HEK293 (cell line): Measurements from ENCODE around the gene DPY19L1.
"Not testable (repeated sequence)": the region's sequence is repeated elsewhere in the genome, so short reads cannot be mapped to it uniquely, and the experiment has no call there.

Source experiments
- CTCF ChIA-PET: fragments of 350-600 bp; formaldehyde crosslinking; extraction: SDS; loops from one replicate; lab custom pipeline; 2021; ENCODE audit warnings: antibody characterized with exemption; lab: Yijun Ruan, JAX
- POLR2A ChIA-PET: fragments of 300-600 bp; formaldehyde crosslinking; extraction: SDS; loops from one replicate; lab custom pipeline; 2020; ENCODE audit warnings: antibody characterized with exemption, inconsistent platforms; lab: Yijun Ruan, JAX
- H3K27ac ChIP-seq: fragments of 200-500 bp; sonication (Bioruptor generic); 2 replicates; pipeline ENCODE4 v1.5.1; 2014; ENCODE audit warnings: low read depth, low read length, control low read depth, inconsistent platforms; ENCODE audit errors: extremely low read depth
- H3K36me3 ChIP-seq, 2 experiments: fragments of 200-500 bp in 1 of 2; sonication (Bioruptor generic) in 1 of 2; 1 replicate in 1 of 2; 2 replicates in 1 of 2; pipeline ENCODE4 v1.5.1; 2014 to 2017; ENCODE audit warnings: inconsistent platforms in 2 of 2, low read length in 2 of 2; ENCODE audit not compliant: control insufficient read depth in 2 of 2, insufficient read depth in 1 of 2
- H3K4me1 ChIP-seq: fragments of 200-500 bp; sonication (Bioruptor generic); 2 replicates; pipeline ENCODE4 v1.5.1; 2014; ENCODE audit warnings: mild to moderate bottlenecking, low read length, inconsistent platforms; ENCODE audit not compliant: control insufficient read depth, insufficient read depth
- H3K4me3 ChIP-seq: 2 replicates; pipeline ENCODE4 v1.5.1; 2011; ENCODE audit warnings: low read depth, mild to moderate bottlenecking, control low read depth, low read length, moderate library complexity
- H3K9me3 ChIP-seq: fragments of 200-500 bp; sonication (Bioruptor generic); 2 replicates; pipeline ENCODE4 v1.5.1; 2014; ENCODE audit warnings: low read depth, low read length, inconsistent platforms; ENCODE audit not compliant: control insufficient read depth, insufficient read depth
- KLF7 ChIP-seq: fragments of 450-650 bp; formaldehyde crosslinking; IDR thresholded peaks from 2 replicates; pipeline ENCODE4 v1.5.1; 2016; ENCODE audit warnings: missing biosample characterization, missing genetic modification characterization, borderline replicate concordance
- SETDB1 ChIP-seq: IDR thresholded peaks from one replicate; pipeline ENCODE4 v1.6.1; 2017; ENCODE audit warnings: mild to moderate bottlenecking, low read length, moderate library complexity, mixed read lengths; ENCODE audit not compliant: insufficient read length
- ZNF138 ChIP-seq: fragments of 450-650 bp; formaldehyde crosslinking; IDR thresholded peaks from 2 replicates; pipeline ENCODE4 v1.5.1; 2016; ENCODE audit warnings: missing biosample characterization, missing genetic modification characterization, borderline replicate concordance
- ZNF140 ChIP-seq: fragments of 450-650 bp; formaldehyde crosslinking; IDR thresholded peaks from 2 replicates; pipeline ENCODE4 v1.5.1; 2016; ENCODE audit warnings: missing biosample characterization, missing genetic modification characterization
- ZNF169 ChIP-seq: fragments of 450-650 bp; formaldehyde crosslinking; IDR thresholded peaks from 2 replicates; pipeline ENCODE4 v1.5.1; 2016; ENCODE audit warnings: missing biosample characterization, missing genetic modification characterization
- ZNF174 ChIP-seq: fragments of 450-650 bp; formaldehyde crosslinking; IDR thresholded peaks from 2 replicates; pipeline ENCODE4 v1.5.0; 2017; ENCODE audit warnings: missing biosample characterization, mild to moderate bottlenecking, missing genetic modification characterization
- ZNF266 ChIP-seq: fragments of 450-650 bp; formaldehyde crosslinking; IDR thresholded peaks from 2 replicates; pipeline ENCODE4 v1.5.1; 2016; ENCODE audit warnings: missing biosample characterization, missing genetic modification characterization, low read depth
- ZNF768 ChIP-seq: fragments of 450-650 bp; formaldehyde crosslinking; IDR thresholded peaks from 2 replicates; pipeline ENCODE4 v1.5.1; 2018; ENCODE audit warnings: missing biosample characterization, mild to moderate bottlenecking, missing genetic modification characterization
- TF ChIP-seq, protein P1 (sequence below): fragments of 450-650 bp; formaldehyde crosslinking; IDR thresholded peaks from 2 replicates; pipeline ENCODE4 v1.5.1; 2017; ENCODE audit warnings: missing biosample characterization, missing genetic modification characterization
- TF ChIP-seq, protein P2 (sequence below): fragments of 450-650 bp; formaldehyde crosslinking; IDR thresholded peaks from 2 replicates; pipeline ENCODE4 v1.5.1; 2016; ENCODE audit warnings: missing biosample characterization, missing genetic modification characterization

The DPY19L1 gene

DNA sequence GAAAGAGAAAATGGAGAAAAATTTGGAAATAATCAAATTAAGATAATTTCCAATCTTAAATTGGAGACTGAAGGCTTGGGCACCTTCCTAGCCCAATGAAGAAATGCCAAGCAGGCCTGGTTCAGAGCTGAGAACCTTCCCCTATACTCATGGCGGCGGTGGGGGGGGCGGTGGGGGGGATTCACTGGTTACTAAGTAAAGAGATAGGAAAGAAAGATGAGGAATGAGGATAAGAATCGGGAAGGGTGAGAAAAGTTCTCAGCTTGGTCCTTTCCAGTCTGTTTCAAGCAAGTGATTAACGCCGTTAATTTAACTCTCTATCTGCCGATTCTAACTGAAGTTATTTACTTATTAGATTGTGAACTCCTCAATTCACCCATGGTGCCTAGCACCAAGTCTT lies 41.5 kb downstream of the DPY19L1 start:
- Histone ChIP-seq H3K4me3 (no peak overlapping the region), H3K4me1 (no peaks in the 10 kb centered on the region), H3K27ac (no peak overlapping the region), H3K9me3 (no peaks in the 10 kb centered on the region)
- no peak for TF ChIP-seq ZNF266 (tag by site-specific recombination)
- TF ChIP-seq ZNF768 (tag by site-specific recombination), result no peak
- TF ChIP-seq KLF7, result no peak
- TF ChIP-seq, all 188 proteins: peak for 0
- POLR2A ChIA-PET, result no interaction called here
- CTCF ChIA-PET, result interaction anchor here (0.7 to 0.8 kb wide), 2 partner anchors 64 to 321 kb away, joined by 3 read pairs; no protein-coding TSS in a partner anchor
- H3K36me3 ChIP-seq, result no peaks in the 10 kb centered on the region

DNA sequence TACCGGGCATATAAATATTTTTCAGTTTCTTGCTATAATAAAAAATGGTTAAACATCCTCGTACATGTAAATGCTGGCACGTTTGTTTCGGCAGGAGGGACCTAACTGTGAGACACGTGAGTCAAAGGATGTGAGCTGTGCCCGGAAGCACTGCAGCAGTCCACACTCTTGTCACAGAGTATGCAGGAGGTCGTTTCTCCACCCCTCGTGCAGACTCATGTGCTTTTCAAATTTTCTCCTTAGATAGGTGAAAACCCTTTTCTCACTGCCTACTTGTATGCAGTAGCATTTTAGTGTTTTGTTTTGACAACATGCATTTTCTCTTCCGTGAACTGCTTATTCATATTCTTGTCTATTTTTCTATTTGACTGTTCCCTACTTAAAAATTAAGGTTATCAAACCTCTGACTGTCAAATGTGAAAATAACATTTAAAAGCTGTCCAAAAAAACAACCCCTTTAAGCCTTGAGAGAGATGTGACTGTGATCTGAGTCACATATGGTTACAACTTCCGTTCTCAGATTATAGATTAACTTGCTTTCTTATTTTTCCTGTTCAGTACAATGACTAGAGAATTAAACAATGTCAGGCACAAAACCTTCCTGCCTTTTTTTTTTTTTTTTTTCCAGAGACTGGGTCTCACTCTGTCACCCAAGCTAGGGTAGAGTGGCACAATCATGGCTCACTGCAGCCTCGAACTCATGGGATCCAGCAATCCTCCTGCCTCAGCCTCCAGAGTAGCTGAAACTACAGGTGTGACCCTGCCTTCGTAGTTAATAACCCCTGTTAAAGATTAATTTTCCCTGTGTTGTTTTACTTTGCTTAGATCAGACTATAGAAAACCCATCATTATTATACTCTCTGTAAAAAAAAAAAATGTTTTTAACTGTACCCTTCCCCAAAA lies 45.1 kb downstream of the DPY19L1 start:
- CTCF ChIA-PET, result interaction anchor here (1.0 kb wide), 1 partner anchor 24 kb away, joined by 3 read pairs; no protein-coding TSS in a partner anchor
- no peak overlapping the region for H3K27ac ChIP-seq

DNA sequence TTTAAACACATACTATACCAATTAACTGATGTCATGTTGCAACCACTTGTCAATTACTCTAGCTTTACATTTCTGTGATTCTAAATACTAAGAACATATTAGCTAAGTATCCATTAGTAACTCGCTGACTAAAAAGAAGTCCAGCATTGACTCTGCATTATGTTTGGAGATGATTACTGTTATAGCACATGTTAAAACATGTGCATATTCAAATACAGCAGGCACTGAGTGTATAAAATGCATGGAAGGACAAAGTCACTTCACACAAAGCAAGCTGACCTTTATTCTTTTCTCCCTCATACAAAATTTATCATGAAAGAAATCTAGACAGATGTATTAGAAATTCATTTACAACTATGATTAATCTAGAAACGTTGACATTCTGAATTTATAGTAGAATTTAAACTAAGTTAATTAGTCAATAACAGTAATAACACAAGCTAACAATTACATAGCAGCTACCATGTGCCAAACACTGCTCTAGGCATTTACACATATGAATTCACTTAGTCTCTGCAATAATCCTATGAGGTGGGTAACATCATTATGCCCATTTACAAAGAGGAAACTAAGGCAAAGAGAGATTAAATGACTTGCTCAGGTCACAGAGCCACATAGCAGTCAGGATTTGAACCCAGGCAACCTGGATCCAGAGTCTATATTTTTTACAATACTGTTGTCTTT lies 48.7 kb downstream of the DPY19L1 start:
- H3K27ac ChIP-seq, H3K9me3 ChIP-seq, POLR2A ChIA-PET, CTCF ChIA-PET, H3K4me1 ChIP-seq, H3K36me3 ChIP-seq, H3K4me3 ChIP-seq: not testable (repeated sequence)

More for the DNA sequence above, 45.1 kb downstream of the DPY19L1 start:
- Histone ChIP-seq H3K4me1 (no peaks in the 10 kb centered on the region), H3K36me3 (no peaks in the 10 kb centered on the region), H3K9me3 (no peaks in the 10 kb centered on the region), H3K4me3 (no peak overlapping the region)
- TF ChIP-seq, protein P1, sequence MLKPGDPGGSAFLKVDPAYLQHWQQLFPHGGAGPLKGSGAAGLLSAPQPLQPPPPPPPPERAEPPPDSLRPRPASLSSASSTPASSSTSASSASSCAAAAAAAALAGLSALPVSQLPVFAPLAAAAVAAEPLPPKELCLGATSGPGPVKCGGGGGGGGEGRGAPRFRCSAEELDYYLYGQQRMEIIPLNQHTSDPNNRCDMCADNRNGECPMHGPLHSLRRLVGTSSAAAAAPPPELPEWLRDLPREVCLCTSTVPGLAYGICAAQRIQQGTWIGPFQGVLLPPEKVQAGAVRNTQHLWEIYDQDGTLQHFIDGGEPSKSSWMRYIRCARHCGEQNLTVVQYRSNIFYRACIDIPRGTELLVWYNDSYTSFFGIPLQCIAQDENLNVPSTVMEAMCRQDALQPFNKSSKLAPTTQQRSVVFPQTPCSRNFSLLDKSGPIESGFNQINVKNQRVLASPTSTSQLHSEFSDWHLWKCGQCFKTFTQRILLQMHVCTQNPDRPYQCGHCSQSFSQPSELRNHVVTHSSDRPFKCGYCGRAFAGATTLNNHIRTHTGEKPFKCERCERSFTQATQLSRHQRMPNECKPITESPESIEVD (tag by site-specific recombination), result no peak
- no peak for TF ChIP-seq ZNF140
- TF ChIP-seq ZNF174, result no peak
- TF ChIP-seq ZNF138 (tag by site-specific recombination), result no peak
- TF ChIP-seq ZNF169 (tag by site-specific recombination), result no peak
- TF ChIP-seq SETDB1, result no peak
- TF ChIP-seq, protein P2, sequence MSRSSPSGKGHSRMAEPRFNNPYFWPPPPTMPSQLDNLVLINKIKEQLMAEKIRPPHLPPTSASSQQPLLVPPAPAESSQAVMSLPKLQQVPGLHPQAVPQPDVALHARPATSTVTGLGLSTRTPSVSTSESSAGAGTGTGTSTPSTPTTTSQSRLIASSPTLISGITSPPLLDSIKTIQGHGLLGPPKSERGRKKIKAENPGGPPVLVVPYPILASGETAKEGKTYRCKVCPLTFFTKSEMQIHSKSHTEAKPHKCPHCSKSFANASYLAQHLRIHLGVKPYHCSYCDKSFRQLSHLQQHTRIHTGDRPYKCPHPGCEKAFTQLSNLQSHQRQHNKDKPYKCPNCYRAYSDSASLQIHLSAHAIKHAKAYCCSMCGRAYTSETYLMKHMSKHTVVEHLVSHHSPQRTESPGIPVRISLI, result no peak
- POLR2A ChIA-PET, result no interaction called here

DNA sequence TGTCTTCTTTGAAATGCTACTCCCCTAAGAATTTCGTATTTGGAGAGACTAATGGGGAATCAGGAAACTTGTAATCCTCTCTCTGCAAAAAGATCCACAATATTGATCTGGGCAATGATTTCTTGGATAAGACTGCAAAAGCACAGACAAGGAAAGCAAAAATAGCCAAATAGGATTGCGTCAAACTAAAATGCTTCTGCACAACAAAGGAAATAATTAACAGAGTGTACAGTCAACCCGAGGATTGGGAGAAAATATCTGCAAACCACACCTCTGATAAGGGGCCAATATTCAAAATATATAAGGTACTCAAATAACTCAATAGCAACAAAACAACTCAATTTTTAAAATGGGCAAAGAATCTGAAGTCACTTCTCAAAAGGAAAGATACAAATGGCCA lies 52.1 kb downstream of the DPY19L1 start:
- H3K9me3 ChIP-seq, H3K4me3 ChIP-seq, H3K27ac ChIP-seq, H3K4me1 ChIP-seq, CTCF ChIA-PET, H3K36me3 ChIP-seq, POLR2A ChIA-PET: not testable (repeated sequence)
